Measurements from ENCODE around the gene XRN2. TPM values are rescaled to one million over a fixed set of nuclear protein-coding genes. Genes with fewer than 3 reads are reported as not detected.

XRN2 gene
- polyA plus RNA-seq, 3 donors, result 53.1 to 111 (median 101) TPM

DNA sequence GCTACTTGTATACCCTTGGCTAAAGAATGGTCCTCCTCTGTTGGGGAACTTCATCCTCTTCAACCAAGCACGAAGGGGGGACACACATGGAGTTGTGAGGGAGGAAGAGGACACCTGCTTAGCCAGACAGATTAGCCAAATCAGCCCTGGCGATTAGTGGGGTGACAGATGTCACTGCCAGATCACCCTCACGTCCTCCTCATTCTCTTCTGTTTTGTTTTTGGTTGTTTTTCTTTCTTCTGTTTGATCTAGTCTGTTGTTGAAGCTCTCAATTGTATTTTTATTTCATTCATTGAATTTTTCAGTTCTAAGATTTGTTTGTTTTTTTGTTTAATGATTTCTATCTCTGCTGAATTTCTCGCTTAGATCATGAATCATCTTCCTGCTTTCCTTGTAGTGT is 121.7 kb downstream of the XRN2 start:
- Mint-ChIP-seq H3K36me3 (no peaks in the 10 kb centered on the region), H3K9me3 (peaks cover 16 to 39% (median 31%) of the 10 kb centered on the region in 7 donors), H3K27me3 (ENCODE audit: low read depth in 3 of 3) (peaks cover 7 to 18% (median 8%) of the 10 kb centered on the region in 3 donors), H3K4me1 (no peaks in the 10 kb centered on the region), H3K27ac (no peak overlapping the region), H3K4me3 (no peak overlapping the region)
- no peak overlapping the region for H2AFZ ChIP-seq (ENCODE audit: insufficient read depth, low read depth, low read length, poor library complexity, severe bottlenecking)
- H3K27ac ChIP-seq (ENCODE audit: low read depth in 1 of 2, low read length in 2 of 2), result no peak overlapping the region
- no peak overlapping the region for H3K4me3 ChIP-seq (replicated peaks in 1 of 3; ENCODE audit: low read depth in 2 of 3, low read length in 3 of 3)
- no peaks in the 10 kb centered on the region for H4K20me1 ChIP-seq (ENCODE audit: insufficient read depth, low read length)
- H3K36me3 ChIP-seq (replicated peaks in 1 of 2; ENCODE audit: control insufficient read depth in 1 of 2, insufficient read depth in 2 of 2, low read length in 2 of 2), result no peaks in the 10 kb centered on the region
- peaks cover 25 to 28% of the 10 kb centered on the region in 2 donors for H3K9me3 ChIP-seq (replicated peaks in 1 of 2; ENCODE audit: control insufficient read depth in 1 of 2, insufficient read depth in 1 of 2, low read length in 2 of 2)
- intact Hi-C loops (cut with micrococcal nuclease), result no loop called here
- no peak overlapping the region for H3K4me2 ChIP-seq (replicated peaks; ENCODE audit: extremely low read depth, low read length, poor library complexity, severe bottlenecking)
- no peaks in the 10 kb centered on the region for H3K4me1 ChIP-seq (ENCODE audit: control insufficient read depth in 1 of 2, insufficient read depth in 2 of 2, low read length in 2 of 2)
- DNase-seq, result no peak
- no peak overlapping the region for H3K9ac ChIP-seq (ENCODE audit: insufficient read depth, low read length, poor library complexity, severe bottlenecking)
- WGBS (ENCODE audit: insufficient coverage), result 100% methylated on average over 1 of the region's 4 CpGs
- no peaks in the 10 kb centered on the region for H3K27me3 ChIP-seq (ENCODE audit: control insufficient read depth in 2 of 2, insufficient read depth in 2 of 2, low read length in 2 of 2)
- H3K79me2 ChIP-seq (ENCODE audit: insufficient read depth, low read length), result no peaks in the 10 kb centered on the region
- TF ChIP-seq CTCF (IDR thresholded peaks at IDR 0.05), result no peak

GRCh38 chr20:21430020-21430419 is 126.9 kb downstream of the XRN2 start:
- Histone ChIP-seq H3K4me2 (replicated peaks; ENCODE audit: extremely low read depth, low read length, poor library complexity, severe bottlenecking) (no peak overlapping the region), H3K9ac (ENCODE audit: insufficient read depth, low read length, poor library complexity, severe bottlenecking) (no peak overlapping the region), H3K27me3 (ENCODE audit: control insufficient read depth in 2 of 2, insufficient read depth in 2 of 2, low read length in 2 of 2) (peaks cover 2 to 6% of the 10 kb centered on the region in 2 donors), H3K27ac (ENCODE audit: low read depth in 1 of 2, low read length in 2 of 2) (no peak overlapping the region), H3K36me3 (replicated peaks in 1 of 2; ENCODE audit: control insufficient read depth in 1 of 2, insufficient read depth in 2 of 2, low read length in 2 of 2) (no peaks in the 10 kb centered on the region), H3K4me1 (ENCODE audit: control insufficient read depth in 1 of 2, insufficient read depth in 2 of 2, low read length in 2 of 2) (no peaks in the 10 kb centered on the region), H4K20me1 (ENCODE audit: insufficient read depth, low read length) (no peaks in the 10 kb centered on the region), H3K9me3 (replicated peaks in 1 of 2; ENCODE audit: control insufficient read depth in 1 of 2, insufficient read depth in 1 of 2, low read length in 2 of 2) (peaks cover 7 to 9% of the 10 kb centered on the region in 2 donors), H2AFZ (ENCODE audit: insufficient read depth, low read depth, low read length, poor library complexity, severe bottlenecking) (no peak overlapping the region), H3K79me2 (ENCODE audit: insufficient read depth, low read length) (no peaks in the 10 kb centered on the region), H3K4me3 (replicated peaks in 1 of 3; ENCODE audit: low read depth in 2 of 3, low read length in 3 of 3) (no peak overlapping the region)
- WGBS (ENCODE audit: insufficient coverage), result 100% methylated on average over 2 of the region's 3 CpGs
- no peak for TF ChIP-seq CTCF (IDR thresholded peaks at IDR 0.05)
- H3K9me3 Mint-ChIP-seq, result peaks cover 5 to 12% (median 8%) of the 10 kb centered on the region in 7 donors
- H3K36me3 Mint-ChIP-seq, result no peaks in the 10 kb centered on the region
- H3K4me3 Mint-ChIP-seq, result no peak overlapping the region
- peaks cover 8 to 23% (median 14%) of the 10 kb centered on the region in 3 donors for H3K27me3 Mint-ChIP-seq (ENCODE audit: low read depth in 3 of 3)
- H3K27ac Mint-ChIP-seq, result no peak overlapping the region
- no peak for DNase-seq
- intact Hi-C loops (cut with micrococcal nuclease), result no loop called here
- H3K4me1 Mint-ChIP-seq, result no peaks in the 10 kb centered on the region

Measured in CD14-positive monocyte (primary cell).